ENCODE results near the gene HNRNPF.
"Not testable (repeated sequence)": the region's sequence is repeated elsewhere in the genome, so short reads cannot be mapped to it uniquely, and the experiment has no call there.

Gene HNRNPF

GRCh38 chr10:43408710-43409384 lies at the start of gene HNRNPF:
TSS of gene HNRNPF (minus strand) at chr10:43409186. CDS start at chr10:43387884, 21,302 bp downstream.
- peak; percentile 94 for DNase-seq (ENCODE audit: low spot score)

- DNase-seq (ENCODE audit: low spot score): no peak
Measured at GRCh38 chr10:43458227-43458626, 49.2 kb upstream of the HNRNPF start.

- not testable (repeated sequence) for DNase-seq (ENCODE audit: low spot score)
Measured at GRCh38 chr10:43456561-43456960, 47.6 kb upstream of the HNRNPF start.

- DNase-seq (ENCODE audit: low spot score): not testable (repeated sequence)
Measured at GRCh38 chr10:43454025-43454424, 45.0 kb upstream of the HNRNPF start.

GRCh38 chr10:43453266-43453831 lies 44.4 kb upstream of the HNRNPF start:
- no peak for DNase-seq (ENCODE audit: low spot score)

- no peak for DNase-seq (ENCODE audit: low spot score)
Measured at GRCh38 chr10:43452356-43452914, 43.4 kb upstream of the HNRNPF start.

GRCh38 chr10:43448742-43449141 lies 39.8 kb upstream of the HNRNPF start:
- no peak for DNase-seq (ENCODE audit: low spot score)

- not testable (repeated sequence) for DNase-seq (ENCODE audit: low spot score)
Measured at GRCh38 chr10:43446219-43447017, 37.4 kb upstream of the HNRNPF start.

GRCh38 chr10:43444897-43445466 lies 36.0 kb upstream of the HNRNPF start:
- DNase-seq (ENCODE audit: low spot score): no peak

GRCh38 chr10:43444323-43444722 lies 35.3 kb upstream of the HNRNPF start:
- no peak for DNase-seq (ENCODE audit: low spot score)

- no peak for DNase-seq (ENCODE audit: low spot score)
Measured at GRCh38 chr10:43440463-43441134, 31.6 kb upstream of the HNRNPF start.

- DNase-seq (ENCODE audit: low spot score): no peak
Measured at GRCh38 chr10:43437141-43437870, 28.3 kb upstream of the HNRNPF start.

GRCh38 chr10:43436291-43437140 lies 27.5 kb upstream of the HNRNPF start, which contains the start of gene ZNF487:
TSS of gene ZNF487 (plus strand) at chr10:43437111. CDS start at chr10:43475814, 38,703 bp downstream.
- peak; percentile 89 for DNase-seq (ENCODE audit: low spot score)

GRCh38 chr10:43430926-43431663 lies 22.1 kb upstream of the HNRNPF start:
- no peak for DNase-seq (ENCODE audit: low spot score)

GRCh38 chr10:43427166-43427825 lies 18.3 kb upstream of the HNRNPF start:
- DNase-seq (ENCODE audit: low spot score): no peak

GRCh38 chr10:43426476-43426875 lies 17.5 kb upstream of the HNRNPF start:
- DNase-seq (ENCODE audit: low spot score): not testable (repeated sequence)

GRCh38 chr10:43424416-43424815 lies 15.4 kb upstream of the HNRNPF start:
- DNase-seq (ENCODE audit: low spot score): no peak

- DNase-seq (ENCODE audit: low spot score): not testable (repeated sequence)
Measured at GRCh38 chr10:43421944-43422343, 13.0 kb upstream of the HNRNPF start.

- DNase-seq (ENCODE audit: low spot score): no peak
Measured at GRCh38 chr10:43421519-43421918, 12.5 kb upstream of the HNRNPF start.
